ENCODE results near the gene ANKRD63.

The ANKRD63 gene

DNA sequence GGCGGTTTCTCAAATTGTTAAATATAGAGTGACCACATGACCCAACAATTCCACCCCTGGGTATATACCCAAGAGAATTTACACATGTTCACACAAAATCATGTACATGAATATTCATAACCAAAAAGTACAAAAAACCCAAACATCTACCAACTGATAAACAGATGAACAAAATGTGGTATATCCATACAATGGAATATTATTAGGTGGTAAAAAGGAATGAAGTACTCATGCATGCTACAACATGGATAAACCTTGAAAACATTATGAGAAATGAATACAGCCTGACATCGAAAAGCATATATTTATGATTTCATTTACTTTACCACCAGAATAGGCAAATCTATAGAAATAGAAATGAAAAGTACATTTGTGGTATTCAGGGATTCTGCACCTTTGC is 17.5 kb upstream of the ANKRD63 start:
- no peaks in the 10 kb centered on the region for H3K27me3 ChIP-seq (ENCODE audit: control insufficient read depth in 3 of 3, insufficient read depth in 3 of 3, low read depth in 1 of 3, low read length in 3 of 3)
- H2BK15ac ChIP-seq (ENCODE audit: low read length): no peak overlapping the region
- no peak overlapping the region for H3K23ac ChIP-seq (ENCODE audit: low read depth, low read length, poor library complexity)
- no peak overlapping the region for H3K4me2 ChIP-seq (ENCODE audit: insufficient read depth, low read length, poor library complexity, severe bottlenecking)
- H3K9ac ChIP-seq (ENCODE audit: low read depth, low read length, poor library complexity): no peak overlapping the region
- no peak for DNase-seq (ENCODE audit: low spot score)
- H3K36me3 ChIP-seq (replicated peaks in 1 of 2; ENCODE audit: control insufficient read depth in 2 of 2, insufficient read depth in 2 of 2, low read length in 2 of 2): no peaks in the 10 kb centered on the region
- H3K4me3 ChIP-seq (ENCODE audit: low read length in 2 of 2): no peak overlapping the region
- peaks cover 7 to 8% of the 10 kb centered on the region in 2 donors for H3K4me1 ChIP-seq (ENCODE audit: control insufficient read depth in 2 of 2, insufficient read depth in 1 of 2, low read depth in 1 of 2, low read length in 2 of 2)
- H2AFZ ChIP-seq (ENCODE audit: low read length): no peak overlapping the region
- no peak overlapping the region for H3K27ac ChIP-seq (replicated peaks; ENCODE audit: low read length)
- H2BK12ac ChIP-seq (ENCODE audit: low read length): no peak overlapping the region
- WGBS, 2 donors (ENCODE audit: extremely low coverage in 2 of 2, insufficient read length in 2 of 2, insufficient replicate concordance in 1 of 2): no CpG with 5 or more reads among the region's 2 CpGs
- no peak overlapping the region for H2AK5ac ChIP-seq (ENCODE audit: low read depth, low read length)
- H3K79me1 ChIP-seq (ENCODE audit: low read depth, low read length): no peaks in the 10 kb centered on the region
- H2BK5ac ChIP-seq (ENCODE audit: low read length): no peak overlapping the region
- no peak overlapping the region for H3K18ac ChIP-seq (ENCODE audit: low read length)
- peaks cover 0 to 16% of the 10 kb centered on the region in 2 donors for H3K9me3 ChIP-seq (replicated peaks in 1 of 2; ENCODE audit: control insufficient read depth in 2 of 2, insufficient read depth in 1 of 2, low read depth in 1 of 2, low read length in 2 of 2)
- no peak overlapping the region for H2BK120ac ChIP-seq (ENCODE audit: low read depth, low read length)
- H3K14ac ChIP-seq (ENCODE audit: low read length): no peak overlapping the region
- no peak overlapping the region for H4K8ac ChIP-seq (ENCODE audit: low read depth, low read length)
- H3K4ac ChIP-seq (ENCODE audit: low read length): no peak overlapping the region
- H4K91ac ChIP-seq (ENCODE audit: low read depth, low read length, poor library complexity): no peak overlapping the region

- Histone ChIP-seq H3K27ac (replicated peaks; ENCODE audit: low read length) (no peak overlapping the region), H2BK120ac (ENCODE audit: low read depth, low read length) (no peak overlapping the region), H3K27me3 (ENCODE audit: control insufficient read depth in 3 of 3, insufficient read depth in 3 of 3, low read depth in 1 of 3, low read length in 3 of 3) (no peaks in the 10 kb centered on the region), H3K9ac (ENCODE audit: low read depth, low read length, poor library complexity) (no peak overlapping the region), H2AK5ac (ENCODE audit: low read depth, low read length) (peak overlapping the region; percentile 54), H3K4me2 (ENCODE audit: insufficient read depth, low read length, poor library complexity, severe bottlenecking) (no peak overlapping the region), H2BK5ac (ENCODE audit: low read length) (peak overlapping the region; percentile 58), H3K14ac (ENCODE audit: low read length) (no peak overlapping the region), H2BK15ac (ENCODE audit: low read length) (no peak overlapping the region), H3K36me3 (replicated peaks in 1 of 2; ENCODE audit: control insufficient read depth in 2 of 2, insufficient read depth in 2 of 2, low read length in 2 of 2) (no peaks in the 10 kb centered on the region), H2BK12ac (ENCODE audit: low read length) (no peak overlapping the region), H3K9me3 (replicated peaks in 1 of 2; ENCODE audit: control insufficient read depth in 2 of 2, insufficient read depth in 1 of 2, low read depth in 1 of 2, low read length in 2 of 2) (peaks cover 1 to 16% of the 10 kb centered on the region in 2 donors), H3K79me1 (ENCODE audit: low read depth, low read length) (no peaks in the 10 kb centered on the region), H3K4ac (ENCODE audit: low read length) (no peak overlapping the region), H3K4me1 (ENCODE audit: control insufficient read depth in 2 of 2, insufficient read depth in 1 of 2, low read depth in 1 of 2, low read length in 2 of 2) (peaks cover 17 to 26% of the 10 kb centered on the region in 2 donors), H3K23ac (ENCODE audit: low read depth, low read length, poor library complexity) (peak overlapping the region; percentile 1), H4K8ac (ENCODE audit: low read depth, low read length) (no peak overlapping the region), H2AFZ (ENCODE audit: low read length) (no peak overlapping the region), H3K18ac (ENCODE audit: low read length) (no peak overlapping the region), H4K91ac (ENCODE audit: low read depth, low read length, poor library complexity) (no peak overlapping the region), H3K4me3 (ENCODE audit: low read length in 2 of 2) (peak overlapping the region in 1 of 2 donors; percentile 15)
- DNase-seq (ENCODE audit: low spot score): no peak
- WGBS, 2 donors (ENCODE audit: extremely low coverage in 2 of 2, insufficient read length in 2 of 2, insufficient replicate concordance in 1 of 2): no CpG with 5 or more reads among the region's 17 CpGs
These were observed 15.5 kb upstream of the ANKRD63 start for GRCh38 chr15:40298216-40298935.

GRCh38 chr15:40297356-40297755 is 14.5 kb upstream of the ANKRD63 start:
- no peak overlapping the region for H2BK15ac ChIP-seq (ENCODE audit: low read length)
- no peak overlapping the region for H3K27ac ChIP-seq (replicated peaks; ENCODE audit: low read length)
- H3K4ac ChIP-seq (ENCODE audit: low read length): no peak overlapping the region
- H3K4me2 ChIP-seq (ENCODE audit: insufficient read depth, low read length, poor library complexity, severe bottlenecking): no peak overlapping the region
- no peak overlapping the region for H3K23ac ChIP-seq (ENCODE audit: low read depth, low read length, poor library complexity)
- H3K79me1 ChIP-seq (ENCODE audit: low read depth, low read length): no peaks in the 10 kb centered on the region
- H3K18ac ChIP-seq (ENCODE audit: low read length): no peak overlapping the region
- H3K27me3 ChIP-seq (ENCODE audit: control insufficient read depth in 3 of 3, insufficient read depth in 3 of 3, low read depth in 1 of 3, low read length in 3 of 3): peaks cover 0 to 2% (median 0%) of the 10 kb centered on the region in 3 experiments
- DNase-seq (ENCODE audit: low spot score): no peak
- H2AFZ ChIP-seq (ENCODE audit: low read length): no peak overlapping the region
- WGBS, 2 donors (ENCODE audit: extremely low coverage in 2 of 2, insufficient read length in 2 of 2, insufficient replicate concordance in 1 of 2): no CpG with 5 or more reads among the region's 10 CpGs
- H4K8ac ChIP-seq (ENCODE audit: low read depth, low read length): no peak overlapping the region
- no peak overlapping the region for H2BK5ac ChIP-seq (ENCODE audit: low read length)
- H3K4me1 ChIP-seq (ENCODE audit: control insufficient read depth in 2 of 2, insufficient read depth in 1 of 2, low read depth in 1 of 2, low read length in 2 of 2): peaks cover 19 to 34% of the 10 kb centered on the region in 2 donors
- no peak overlapping the region for H3K9ac ChIP-seq (ENCODE audit: low read depth, low read length, poor library complexity)
- H2BK120ac ChIP-seq (ENCODE audit: low read depth, low read length): no peak overlapping the region
- peaks cover 1 to 16% of the 10 kb centered on the region in 2 donors for H3K9me3 ChIP-seq (replicated peaks in 1 of 2; ENCODE audit: control insufficient read depth in 2 of 2, insufficient read depth in 1 of 2, low read depth in 1 of 2, low read length in 2 of 2)
- no peak overlapping the region for H2BK12ac ChIP-seq (ENCODE audit: low read length)
- no peak overlapping the region for H4K91ac ChIP-seq (ENCODE audit: low read depth, low read length, poor library complexity)
- no peaks in the 10 kb centered on the region for H3K36me3 ChIP-seq (replicated peaks in 1 of 2; ENCODE audit: control insufficient read depth in 2 of 2, insufficient read depth in 2 of 2, low read length in 2 of 2)
- no peak overlapping the region for H2AK5ac ChIP-seq (ENCODE audit: low read depth, low read length)
- no peak overlapping the region for H3K4me3 ChIP-seq (ENCODE audit: low read length in 2 of 2)
- no peak overlapping the region for H3K14ac ChIP-seq (ENCODE audit: low read length)

GRCh38 chr15:40296561-40297230 is 13.8 kb upstream of the ANKRD63 start:
- Histone ChIP-seq H3K4me3 (ENCODE audit: low read length in 2 of 2) (no peak overlapping the region), H4K91ac (ENCODE audit: low read depth, low read length, poor library complexity) (no peak overlapping the region), H4K8ac (ENCODE audit: low read depth, low read length) (no peak overlapping the region), H3K18ac (ENCODE audit: low read length) (no peak overlapping the region), H2BK15ac (ENCODE audit: low read length) (no peak overlapping the region), H3K14ac (ENCODE audit: low read length) (no peak overlapping the region), H3K9ac (ENCODE audit: low read depth, low read length, poor library complexity) (no peak overlapping the region), H2AK5ac (ENCODE audit: low read depth, low read length) (peak overlapping the region; percentile 11), H3K4me2 (ENCODE audit: insufficient read depth, low read length, poor library complexity, severe bottlenecking) (no peak overlapping the region), H2BK12ac (ENCODE audit: low read length) (peak overlapping the region; percentile 4), H3K27ac (replicated peaks; ENCODE audit: low read length) (no peak overlapping the region), H2BK120ac (ENCODE audit: low read depth, low read length) (peak overlapping the region; percentile 21), H3K4me1 (ENCODE audit: control insufficient read depth in 2 of 2, insufficient read depth in 1 of 2, low read depth in 1 of 2, low read length in 2 of 2) (peaks cover 18 to 33% of the 10 kb centered on the region in 2 donors), H3K79me1 (ENCODE audit: low read depth, low read length) (no peaks in the 10 kb centered on the region), H2BK5ac (ENCODE audit: low read length) (no peak overlapping the region), H3K36me3 (replicated peaks in 1 of 2; ENCODE audit: control insufficient read depth in 2 of 2, insufficient read depth in 2 of 2, low read length in 2 of 2) (no peaks in the 10 kb centered on the region), H3K9me3 (replicated peaks in 1 of 2; ENCODE audit: control insufficient read depth in 2 of 2, insufficient read depth in 1 of 2, low read depth in 1 of 2, low read length in 2 of 2) (peaks cover 1 to 16% of the 10 kb centered on the region in 2 donors), H3K27me3 (ENCODE audit: control insufficient read depth in 3 of 3, insufficient read depth in 3 of 3, low read depth in 1 of 3, low read length in 3 of 3) (peaks cover 0 to 9% (median 0%) of the 10 kb centered on the region in 3 experiments), H2AFZ (ENCODE audit: low read length) (no peak overlapping the region), H3K4ac (ENCODE audit: low read length) (no peak overlapping the region), H3K23ac (ENCODE audit: low read depth, low read length, poor library complexity) (no peak overlapping the region)
- no peak for DNase-seq (ENCODE audit: low spot score)
- no CpG with 5 or more reads among the region's 5 CpGs for WGBS, 2 donors (ENCODE audit: extremely low coverage in 2 of 2, insufficient read length in 2 of 2, insufficient replicate concordance in 1 of 2)
